DND-41 (cell line): ENCODE measurements around the gene ARHGEF4.

ENCODE experiments used
- ATAC-seq: fragments of 200-7000 bp; cut with Tn5 transposase; 3 replicates; pipeline ENCODE4 v1.9.1; 2021; ENCODE audit warnings: low read depth; ENCODE audit not compliant: insufficient read depth
- DNase-seq: peaks from one replicate; pipeline ENCODE4 v3.0.0-alpha.2; 2020
- H2AFZ ChIP-seq: 2 replicates; pipeline ENCODE4 v1.6.0; 2012; ENCODE audit warnings: low read depth, low read length
- H3K27ac ChIP-seq: 2 replicates; pipeline ENCODE4 v1.5.1; 2012; ENCODE audit warnings: low read length, inconsistent platforms
- H3K27me3 ChIP-seq: fragments of 200-600 bp; sonication (generic); 2 replicates; pipeline ENCODE4 v1.6.0; 2012; ENCODE audit warnings: low read length, mild to moderate bottlenecking, inconsistent platforms; ENCODE audit not compliant: insufficient read depth, poor library complexity
- H3K36me3 ChIP-seq: 2 replicates; pipeline ENCODE4 v1.5.1; 2012; ENCODE audit warnings: low read length, inconsistent platforms; ENCODE audit not compliant: insufficient read depth
- H3K4me1 ChIP-seq: 2 replicates; pipeline ENCODE4 v1.5.1; 2012; ENCODE audit warnings: mild to moderate bottlenecking, low read length; ENCODE audit not compliant: insufficient read depth
- H3K4me2 ChIP-seq: 2 replicates; pipeline ENCODE4 v1.6.0; 2012; ENCODE audit warnings: mild to moderate bottlenecking, moderate library complexity, low read length, inconsistent platforms; ENCODE audit not compliant: insufficient read depth
- H3K4me3 ChIP-seq, 2 experiments: fragments of 200-600 bp in 1 of 2; shearing (Covaris generic) in 1 of 2; 2 replicates each; pipeline ENCODE4 v1.5.1; 2012 to 2016; ENCODE audit warnings: inconsistent platforms in 2 of 2, low read length in 2 of 2, mild to moderate bottlenecking in 2 of 2, low read depth in 1 of 2, moderate library complexity in 1 of 2
- H3K79me2 ChIP-seq: 2 replicates; pipeline ENCODE4 v1.6.0; 2012; ENCODE audit warnings: low read length, inconsistent platforms; ENCODE audit not compliant: insufficient read depth
- H3K9ac ChIP-seq: 2 replicates; pipeline ENCODE4 v1.6.0; 2012; ENCODE audit warnings: low read depth, mild to moderate bottlenecking, inconsistent platforms, low read length, moderate library complexity
- H3K9me3 ChIP-seq: 2 replicates; pipeline ENCODE4 v1.5.1; 2012; ENCODE audit warnings: low read length, moderate library complexity, mild to moderate bottlenecking, inconsistent platforms; ENCODE audit not compliant: insufficient read depth, severe bottlenecking
- H4K20me1 ChIP-seq: 2 replicates; pipeline ENCODE4 v1.6.0; 2012; ENCODE audit warnings: low read length; ENCODE audit not compliant: insufficient read depth
- CTCF ChIP-seq: IDR thresholded peaks from 2 replicates; pipeline ENCODE4 v1.5.1; 2012; ENCODE audit warnings: borderline replicate concordance, low read length, moderate library complexity, mild to moderate bottlenecking; ENCODE audit not compliant: poor library complexity, severe bottlenecking; ENCODE audit errors: extremely low read depth
- EZH2 ChIP-seq: IDR thresholded peaks from 3 replicates; pipeline ENCODE4 v1.6.1; 2012; ENCODE audit warnings: borderline replicate concordance, low read depth, mild to moderate bottlenecking, moderate library complexity, low read length, inconsistent platforms; ENCODE audit not compliant: severe bottlenecking

The ARHGEF4 gene

GRCh38 chr2:131047920-131048560 lies 211.3 kb downstream of the ARHGEF4 start:
- no peak for ATAC-seq
- peaks cover 63% of the 10 kb centered on the region for H3K36me3 ChIP-seq

GRCh38 chr2:131048641-131049040 lies 211.9 kb downstream of the ARHGEF4 start:
- H3K27ac ChIP-seq, result no peak overlapping the region
- H3K27me3 ChIP-seq, result no peaks in the 10 kb centered on the region
- H3K4me1 ChIP-seq, result no peaks in the 10 kb centered on the region
- H3K36me3 ChIP-seq, result peaks cover 69% of the 10 kb centered on the region
- no peak overlapping the region for H3K9ac ChIP-seq
- no peak overlapping the region for H2AFZ ChIP-seq
- H3K79me2 ChIP-seq, result peaks cover 7% of the 10 kb centered on the region
- no peak for TF ChIP-seq EZH2
- TF ChIP-seq CTCF, result no peak
- peaks cover 57% of the 10 kb centered on the region; the same call in 1 of the 2 replicates for H4K20me1 ChIP-seq
- ATAC-seq (no peak), DNase-seq (no peak)
- no peaks in the 10 kb centered on the region for H3K9me3 ChIP-seq
- no peak overlapping the region for H3K4me3 ChIP-seq
- no peak overlapping the region for H3K4me2 ChIP-seq

More at GRCh38 chr2:131047920-131048560, 211.3 kb downstream of the ARHGEF4 start:
- Histone ChIP-seq H3K27ac (no peak overlapping the region), H3K4me2 (no peak overlapping the region), H3K4me3 (no peak overlapping the region), H2AFZ (no peak overlapping the region), H3K9me3 (no peaks in the 10 kb centered on the region), H3K27me3 (no peaks in the 10 kb centered on the region), H3K4me1 (no peaks in the 10 kb centered on the region), H3K9ac (no peak overlapping the region), H3K79me2 (0 out of 2 replicates have a peak, but pooled peaks cover 4% of the 10 kb centered on the region), H4K20me1 (peaks cover 51% of the 10 kb centered on the region; the same call in 1 of the 2 replicates)
- no peak for TF ChIP-seq CTCF
- TF ChIP-seq EZH2, result no peak
- no peak for DNase-seq

- Histone ChIP-seq H3K9ac (no peak overlapping the region), H3K4me1 (no peaks in the 10 kb centered on the region), H3K4me2 (no peak overlapping the region), H3K27ac (no peak overlapping the region), H3K27me3 (no peaks in the 10 kb centered on the region), H3K4me3 (no peak overlapping the region), H2AFZ (no peak overlapping the region), H3K9me3 (no peaks in the 10 kb centered on the region), H4K20me1 (peaks cover 58% of the 10 kb centered on the region; the same call in 1 of the 2 replicates), H3K79me2 (peaks cover 9% of the 10 kb centered on the region), H3K36me3 (peaks cover 73% of the 10 kb centered on the region)
- ATAC-seq, result no peak
- TF ChIP-seq EZH2, result no peak
- no peak for TF ChIP-seq CTCF
- no peak for DNase-seq
Observed at GRCh38 chr2:131049150-131049718, 212.5 kb downstream of the ARHGEF4 start.
